NCI-H187 (cell line): Measurements from ENCODE around the gene BTBD17.

Experiments
- DNase-seq, 2 experiments: peaks; one replicate each; lab custom pipeline; 2025; lab: John Stamatoyannopoulos, UW

The BTBD17 gene

GRCh38 chr17:74358697-74359096 lies 3.0 kb downstream of the BTBD17 start:
- no peak for DNase-seq

DNA sequence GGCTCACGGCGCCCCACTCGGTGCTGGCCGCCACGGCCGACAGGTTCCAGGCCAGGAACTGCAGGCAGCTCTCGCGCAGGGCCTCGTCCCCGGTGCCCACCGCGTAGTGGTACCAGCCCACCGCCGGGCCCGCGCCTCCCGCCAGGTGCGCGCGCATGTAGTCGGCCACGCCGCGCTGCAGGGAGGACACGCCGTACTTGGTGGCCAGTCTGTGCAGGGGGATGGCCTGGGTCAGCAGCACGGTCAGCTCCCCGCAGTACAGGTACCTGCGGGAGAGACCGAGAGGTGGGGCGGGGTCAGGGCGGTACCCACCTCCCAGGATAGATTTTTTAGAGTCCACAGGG lies 4.2 kb downstream of the BTBD17 start:
- no peak for DNase-seq

DNA sequence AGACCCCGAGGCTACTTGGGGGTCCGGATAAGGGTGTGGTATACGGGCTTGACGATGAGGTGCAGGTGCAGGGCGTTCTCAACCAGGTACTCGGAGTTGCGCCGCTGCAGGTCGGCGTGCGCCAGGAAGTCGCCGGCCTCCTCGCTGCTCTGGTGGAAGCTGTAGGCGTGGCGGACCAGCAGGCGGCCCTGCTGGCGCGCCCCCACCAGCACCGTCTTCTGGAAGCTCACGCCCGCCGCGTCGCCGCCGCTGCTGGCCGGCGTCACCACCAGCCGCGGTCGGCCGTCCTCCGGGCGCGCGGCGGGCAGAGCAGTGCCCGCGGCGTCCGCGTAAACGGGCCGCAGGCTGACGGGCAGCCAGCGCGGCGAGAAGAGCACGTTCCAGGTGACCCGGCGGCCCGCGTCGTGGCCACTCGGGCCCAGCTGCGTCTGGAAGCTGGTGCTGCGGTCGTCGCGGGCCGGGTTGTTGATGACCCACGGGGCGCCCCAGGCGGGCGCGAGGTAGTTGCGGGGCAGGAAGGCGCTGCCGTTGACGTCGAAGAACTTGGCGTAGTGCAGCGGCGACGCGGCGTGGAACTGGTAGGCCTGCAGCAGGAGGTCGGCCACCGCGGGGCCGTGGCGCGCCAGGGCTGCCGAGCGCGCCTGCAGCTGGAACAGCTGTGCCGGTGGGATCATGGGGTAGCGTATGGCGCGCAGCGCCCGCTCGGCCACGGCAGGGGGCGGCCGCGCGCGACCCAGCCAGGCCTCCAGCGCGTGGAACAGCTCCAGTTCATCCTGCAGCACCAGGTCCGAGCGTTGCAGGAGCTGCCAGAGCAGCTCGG lies 4.8 kb downstream of the BTBD17 start:
- no peak for DNase-seq

DNA sequence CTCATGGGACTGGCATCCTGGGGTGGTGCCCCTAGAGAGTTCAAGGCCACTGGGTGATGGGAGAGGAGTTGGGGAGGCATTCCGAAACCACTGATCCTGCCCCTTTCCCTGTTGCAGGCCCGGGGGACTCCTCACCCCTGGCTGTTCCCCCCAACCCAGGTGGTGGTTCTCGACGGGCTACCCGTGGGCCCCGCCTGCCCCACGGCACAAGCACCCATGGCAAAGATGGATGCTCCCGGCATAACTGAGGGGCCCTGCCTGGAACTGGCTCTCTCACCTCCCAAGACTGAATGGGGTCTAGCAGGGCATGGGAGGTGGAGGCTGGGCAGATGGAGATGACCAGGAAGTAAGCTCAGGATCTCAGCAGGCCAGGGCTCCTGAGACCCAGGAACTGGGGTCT lies 6.6 kb downstream of the BTBD17 start:
- no peak for DNase-seq

GRCh38 chr17:74354561-74354960 lies 7.1 kb downstream of the BTBD17 start:
- no peak for DNase-seq

DNA sequence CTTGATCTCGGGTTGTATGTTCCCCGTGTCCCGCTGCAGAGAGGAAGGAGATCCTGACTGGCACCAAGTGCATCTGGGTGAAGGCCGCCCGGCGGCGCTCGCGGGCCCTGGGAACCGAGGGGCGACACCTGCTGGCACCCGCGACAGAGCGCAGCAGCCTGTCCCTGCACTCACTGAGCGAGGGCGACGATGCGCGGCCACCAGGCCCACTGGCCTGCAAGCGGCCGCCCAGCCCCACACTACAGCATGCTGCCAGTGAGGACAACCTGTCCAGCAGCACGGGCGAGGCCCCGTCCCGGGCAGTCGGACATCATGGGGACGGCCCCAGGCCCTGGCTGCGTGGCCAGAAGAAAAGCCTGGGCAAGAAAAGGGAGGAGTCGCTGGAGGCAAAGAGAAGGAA lies 7.5 kb downstream of the BTBD17 start:
- DNase-seq, result no peak

GRCh38 chr17:74353446-74354060 lies 8.1 kb downstream of the BTBD17 start:
- no peak for DNase-seq

DNA sequence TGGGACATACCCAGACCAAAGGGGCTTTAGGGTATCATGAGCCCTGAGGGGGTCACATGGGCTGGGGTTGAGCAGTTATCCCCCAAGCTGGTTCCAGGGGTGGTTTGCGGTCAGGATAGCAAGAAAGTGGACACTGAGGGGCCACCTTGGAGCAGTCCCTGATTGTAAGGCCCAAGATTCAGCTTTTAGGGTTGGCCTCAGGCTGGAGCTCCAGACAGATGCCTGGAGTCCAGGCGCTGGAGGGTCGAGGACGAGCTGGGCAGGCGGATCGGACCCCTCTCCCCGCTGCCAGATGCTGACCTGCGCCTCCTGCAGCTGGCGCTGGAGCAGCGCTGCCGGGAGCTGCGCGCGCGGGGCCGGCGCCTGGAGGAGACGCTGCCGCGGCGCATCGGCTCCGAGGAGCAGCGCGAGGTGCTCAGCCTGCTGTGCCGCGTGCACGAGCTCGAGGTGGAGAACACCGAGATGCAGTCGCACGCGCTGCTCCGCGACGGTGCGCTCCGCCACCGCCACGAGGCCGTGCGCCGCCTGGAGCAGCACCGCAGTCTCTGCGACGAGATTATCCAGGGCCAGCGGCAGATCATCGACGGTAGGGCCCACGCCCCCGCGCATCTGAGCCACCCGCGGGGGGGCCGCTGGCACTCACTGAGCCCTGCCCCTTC lies 10.0 kb downstream of the BTBD17 start:
- DNase-seq, result no peak

- DNase-seq, result no peak
Observed at GRCh38 chr17:74350486-74350885, 11.2 kb downstream of the BTBD17 start.

DNA sequence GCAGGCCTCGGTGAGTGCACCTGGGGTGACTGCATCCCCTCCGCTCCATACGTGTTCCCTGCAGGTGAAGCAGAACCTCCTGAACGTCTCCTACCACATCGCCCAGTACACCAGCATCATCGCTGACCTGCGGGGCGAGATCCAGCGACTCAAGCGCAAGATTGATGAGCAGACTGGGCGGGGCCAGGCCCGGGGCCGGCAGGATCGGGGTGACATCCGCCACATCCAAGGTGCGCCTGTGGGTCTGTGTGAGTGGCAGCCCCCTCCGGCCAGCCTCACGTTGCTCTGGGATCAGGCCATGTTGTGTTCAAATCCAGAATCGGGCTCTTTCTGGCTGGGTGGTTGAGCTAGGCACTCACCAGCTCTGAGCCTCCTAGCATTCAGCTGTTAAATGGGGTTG lies 12.5 kb downstream of the BTBD17 start:
- DNase-seq, result no peak

DNA sequence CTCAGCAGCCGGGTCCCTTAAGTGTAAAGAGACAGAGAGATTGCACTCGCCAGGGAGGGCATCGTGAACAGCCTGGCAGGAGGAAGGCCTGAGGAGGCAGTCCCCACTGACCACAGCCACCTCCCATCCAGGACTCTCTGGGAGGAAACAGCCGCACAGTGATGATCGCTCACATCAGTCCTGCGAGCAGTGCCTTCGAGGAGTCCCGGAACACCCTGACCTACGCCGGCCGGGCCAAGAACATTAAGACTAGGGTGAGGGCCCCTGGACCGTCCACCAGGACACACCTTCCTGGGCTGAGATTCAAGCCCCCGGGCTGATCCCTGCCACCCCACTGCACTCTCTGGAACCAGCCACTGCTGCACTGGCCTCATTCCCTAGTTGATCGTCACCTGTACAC lies 14.0 kb downstream of the BTBD17 start:
- DNase-seq, result no peak

- no peak for DNase-seq
Observed at GRCh38 chr17:74345433-74346241, 16.0 kb downstream of the BTBD17 start.

- no peak for DNase-seq
Observed at GRCh38 chr17:74344658-74345057, 17.0 kb downstream of the BTBD17 start.

GRCh38 chr17:74343526-74344284 lies 18.0 kb downstream of the BTBD17 start:
- DNase-seq, result no peak

DNA sequence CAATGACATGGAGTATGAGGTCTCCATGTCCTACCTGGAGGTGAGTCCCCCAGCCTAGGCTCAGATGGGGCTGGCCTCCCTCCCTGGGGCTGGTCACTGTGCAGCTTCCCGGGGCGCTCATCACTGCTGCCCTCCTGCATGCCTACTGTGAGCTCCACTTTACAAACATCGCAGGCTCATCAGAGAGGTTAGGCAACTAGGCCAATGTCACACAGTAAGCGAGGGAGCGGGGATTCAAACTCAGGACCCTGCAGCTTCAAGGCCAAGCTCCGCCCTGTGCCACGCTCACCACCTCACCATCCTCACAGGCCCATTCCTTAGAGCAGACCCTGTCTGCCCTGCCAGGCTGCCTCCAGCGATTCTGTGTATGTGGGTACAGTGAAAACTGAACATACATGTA lies 18.5 kb downstream of the BTBD17 start:
- no peak for DNase-seq

GRCh38 chr17:74342224-74342623 lies 19.4 kb downstream of the BTBD17 start:
- DNase-seq, result no peak

DNA sequence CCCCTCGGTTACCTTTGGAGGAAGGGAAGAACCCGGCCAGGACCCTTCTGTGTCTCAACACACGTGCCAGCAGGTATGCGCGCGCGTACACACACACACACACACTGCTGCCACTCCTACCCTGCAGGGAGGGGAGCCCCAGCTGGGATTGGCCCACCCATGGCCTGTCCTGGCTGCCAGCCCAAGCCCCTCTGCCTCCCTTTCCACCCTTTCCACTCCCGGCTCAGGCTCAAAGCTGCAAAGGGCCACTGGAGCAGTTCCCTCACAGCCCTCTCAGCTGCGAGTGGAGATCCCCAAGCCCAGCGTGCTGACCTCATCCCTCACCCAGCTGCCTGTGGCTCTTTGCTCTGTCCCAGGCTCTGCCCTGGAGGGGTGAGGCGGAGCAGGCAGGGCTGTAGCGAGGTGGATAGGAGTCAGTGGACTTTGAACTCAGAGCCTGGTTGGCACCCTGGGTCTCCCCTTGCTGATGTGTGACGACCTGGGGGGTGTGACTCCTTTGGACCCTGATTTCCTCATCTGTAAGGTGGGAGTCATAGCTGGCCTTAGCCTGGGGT lies 21.1 kb downstream of the BTBD17 start:
- DNase-seq, result no peak

DNA sequence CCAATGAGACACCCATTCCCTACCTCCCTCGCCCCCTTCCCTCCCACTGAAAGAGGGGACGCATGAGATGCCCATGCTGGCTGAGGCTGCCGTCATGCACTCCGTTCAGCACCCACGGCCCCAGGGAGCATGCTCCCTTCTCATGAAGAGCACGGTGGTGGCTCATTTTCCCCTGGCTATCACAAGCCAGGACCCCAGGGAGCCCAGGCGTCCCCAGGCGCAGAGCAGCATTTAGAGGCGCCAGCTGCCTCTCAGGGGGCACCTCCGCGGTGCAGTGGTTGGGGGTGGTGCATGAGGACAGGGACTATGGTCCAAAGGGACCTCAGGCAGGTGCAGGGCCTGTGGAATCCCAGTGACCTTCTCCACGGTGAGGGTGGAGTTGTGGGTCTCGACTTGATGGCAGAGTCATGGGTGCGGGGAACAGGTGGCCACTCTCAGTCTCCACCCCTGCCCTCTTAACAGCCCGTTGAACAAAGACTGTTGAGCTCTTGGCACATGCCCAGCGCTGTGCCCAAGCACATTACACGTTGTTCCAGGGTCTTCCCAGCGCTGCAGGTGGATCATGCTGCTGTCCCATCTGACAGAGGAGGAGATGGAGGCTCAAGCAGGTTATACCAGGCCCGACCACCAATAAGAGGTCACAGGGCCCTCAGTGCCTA lies 22.0 kb downstream of the BTBD17 start:
- peak in 1 of 2 experiments; percentile 34 for DNase-seq

GRCh38 chr17:74337834-74338500 lies 23.7 kb downstream of the BTBD17 start:
- DNase-seq, result peak in 1 of 2 experiments; percentile 52

- DNase-seq, result no peak
Observed at GRCh38 chr17:74336307-74336706, 25.4 kb downstream of the BTBD17 start.
